ENCODE measurements around the gene P2RY14.

P2RY14 gene

DNA sequence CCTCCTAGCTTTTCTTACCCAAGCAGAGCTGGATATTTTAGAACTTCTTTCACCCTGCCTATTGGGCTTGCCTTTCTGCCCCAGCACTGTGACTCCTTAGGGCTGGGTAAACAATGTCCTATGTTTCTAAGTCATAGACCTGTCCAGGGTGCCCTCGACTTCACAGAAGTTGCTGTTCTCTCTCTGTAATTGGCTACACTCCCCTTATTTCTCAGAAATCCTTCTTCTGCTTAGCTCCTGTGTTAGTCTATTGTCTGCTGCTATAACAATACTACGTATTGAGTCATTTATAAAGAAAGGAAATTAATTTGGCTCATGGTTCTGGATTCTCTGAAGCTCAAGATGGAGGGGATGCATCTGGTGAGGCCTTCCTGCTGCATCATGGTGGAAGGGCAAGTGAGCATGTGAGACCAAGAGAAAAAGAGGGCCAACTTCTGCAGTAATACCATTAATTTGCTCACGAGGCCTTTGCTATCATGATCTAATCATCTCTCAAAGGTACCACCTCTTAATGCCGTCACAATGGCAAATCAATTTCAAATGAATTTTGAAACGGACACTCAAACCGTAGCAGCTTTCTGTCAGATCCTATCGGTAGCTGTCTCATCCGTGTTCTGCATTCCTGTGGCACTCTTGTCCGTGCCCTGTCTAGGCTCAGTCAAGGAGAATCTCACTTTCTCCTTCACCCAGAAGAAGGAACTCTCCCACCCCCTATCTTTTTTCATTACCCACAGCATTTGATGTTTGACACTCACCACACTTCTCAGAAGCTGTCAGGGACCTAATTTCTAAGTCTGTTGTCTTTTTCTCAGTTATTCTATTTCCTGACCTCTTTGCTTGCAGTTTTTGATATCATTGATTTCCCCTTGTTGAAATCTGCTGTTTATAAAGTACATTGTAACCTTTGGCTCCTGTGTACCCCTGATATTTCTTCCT lies 53.0 kb downstream of the P2RY14 start:
- no peaks in the 10 kb centered on the region for H3K36me3 ChIP-seq (ENCODE audit: control insufficient read depth, insufficient read depth, low read length)
- no peaks in the 10 kb centered on the region for H3K27me3 ChIP-seq (replicated peaks; ENCODE audit: control insufficient read depth, insufficient read depth, low read length)
- H3K4me3 ChIP-seq (replicated peaks; ENCODE audit: low read depth, low read length): no peak overlapping the region
- TF ChIP-seq, protein P1, sequence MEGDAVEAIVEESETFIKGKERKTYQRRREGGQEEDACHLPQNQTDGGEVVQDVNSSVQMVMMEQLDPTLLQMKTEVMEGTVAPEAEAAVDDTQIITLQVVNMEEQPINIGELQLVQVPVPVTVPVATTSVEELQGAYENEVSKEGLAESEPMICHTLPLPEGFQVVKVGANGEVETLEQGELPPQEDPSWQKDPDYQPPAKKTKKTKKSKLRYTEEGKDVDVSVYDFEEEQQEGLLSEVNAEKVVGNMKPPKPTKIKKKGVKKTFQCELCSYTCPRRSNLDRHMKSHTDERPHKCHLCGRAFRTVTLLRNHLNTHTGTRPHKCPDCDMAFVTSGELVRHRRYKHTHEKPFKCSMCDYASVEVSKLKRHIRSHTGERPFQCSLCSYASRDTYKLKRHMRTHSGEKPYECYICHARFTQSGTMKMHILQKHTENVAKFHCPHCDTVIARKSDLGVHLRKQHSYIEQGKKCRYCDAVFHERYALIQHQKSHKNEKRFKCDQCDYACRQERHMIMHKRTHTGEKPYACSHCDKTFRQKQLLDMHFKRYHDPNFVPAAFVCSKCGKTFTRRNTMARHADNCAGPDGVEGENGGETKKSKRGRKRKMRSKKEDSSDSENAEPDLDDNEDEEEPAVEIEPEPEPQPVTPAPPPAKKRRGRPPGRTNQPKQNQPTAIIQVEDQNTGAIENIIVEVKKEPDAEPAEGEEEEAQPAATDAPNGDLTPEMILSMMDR (IDR thresholded peaks at IDR 0.05; ENCODE audit: insufficient read depth, low read length, poor library complexity, severe bottlenecking): no peak
- DNase-seq (ENCODE audit: extremely low read depth, insufficient read length): no peak

DNA sequence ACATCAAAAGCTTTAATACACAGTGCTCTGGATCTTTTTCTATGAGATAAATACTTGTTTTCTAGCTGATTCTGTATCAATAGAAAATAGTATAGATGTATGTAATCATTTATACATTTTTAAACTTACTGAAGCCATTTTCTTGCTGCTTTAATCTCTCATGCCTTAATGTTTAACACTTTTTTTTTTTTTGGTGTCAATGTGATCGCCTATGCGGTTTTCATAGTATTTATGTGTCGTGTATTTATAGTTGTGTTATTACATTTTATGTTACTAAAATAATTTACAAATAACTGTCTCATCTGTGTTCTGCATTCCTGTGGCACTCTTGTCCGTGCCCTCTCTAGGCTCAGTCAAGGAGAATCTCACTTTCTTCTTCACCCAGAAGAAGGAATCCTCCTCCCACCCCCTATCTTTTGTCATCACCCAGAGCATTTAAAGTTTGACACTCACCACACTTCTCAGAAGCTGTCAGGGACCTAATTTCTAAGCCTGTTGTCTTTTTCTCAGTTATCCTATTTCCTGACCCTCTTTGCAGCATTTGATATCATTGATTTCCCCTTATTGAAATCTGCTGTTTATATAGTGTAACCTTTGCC lies 54.0 kb downstream of the P2RY14 start:
- TF ChIP-seq, protein P1 (IDR thresholded peaks at IDR 0.05; ENCODE audit: insufficient read depth, low read length, poor library complexity, severe bottlenecking): no peak
- DNase-seq (ENCODE audit: extremely low read depth, insufficient read length): no peak
- no peaks in the 10 kb centered on the region for H3K27me3 ChIP-seq (replicated peaks; ENCODE audit: control insufficient read depth, insufficient read depth, low read length)
- no peak overlapping the region for H3K4me3 ChIP-seq (replicated peaks; ENCODE audit: low read depth, low read length)
- H3K36me3 ChIP-seq (ENCODE audit: control insufficient read depth, insufficient read depth, low read length): no peaks in the 10 kb centered on the region

DNA sequence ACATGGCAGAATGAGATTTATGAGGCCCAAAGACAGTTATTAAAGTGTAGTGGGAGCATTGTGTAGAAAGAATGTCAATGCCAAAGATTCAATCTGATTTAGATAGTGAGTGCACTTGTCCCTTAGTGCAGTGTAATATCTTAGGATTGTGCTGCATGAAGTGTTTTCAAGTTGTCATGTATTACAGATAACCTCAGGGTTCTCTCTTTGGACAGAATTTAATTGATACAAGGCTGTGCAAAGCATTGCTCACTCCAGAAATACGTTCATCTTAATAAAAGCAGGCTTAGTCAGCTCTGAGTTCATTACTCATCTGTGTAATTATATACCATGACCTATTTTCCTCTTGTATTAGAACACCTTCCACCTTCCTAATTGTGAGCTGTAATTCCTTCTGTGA lies 59.3 kb downstream of the P2RY14 start:
- no peaks in the 10 kb centered on the region for H3K36me3 ChIP-seq (ENCODE audit: control insufficient read depth, insufficient read depth, low read length)
- TF ChIP-seq, protein P1 (IDR thresholded peaks at IDR 0.05; ENCODE audit: insufficient read depth, low read length, poor library complexity, severe bottlenecking): no peak
- DNase-seq (ENCODE audit: extremely low read depth, insufficient read length): no peak

DNA sequence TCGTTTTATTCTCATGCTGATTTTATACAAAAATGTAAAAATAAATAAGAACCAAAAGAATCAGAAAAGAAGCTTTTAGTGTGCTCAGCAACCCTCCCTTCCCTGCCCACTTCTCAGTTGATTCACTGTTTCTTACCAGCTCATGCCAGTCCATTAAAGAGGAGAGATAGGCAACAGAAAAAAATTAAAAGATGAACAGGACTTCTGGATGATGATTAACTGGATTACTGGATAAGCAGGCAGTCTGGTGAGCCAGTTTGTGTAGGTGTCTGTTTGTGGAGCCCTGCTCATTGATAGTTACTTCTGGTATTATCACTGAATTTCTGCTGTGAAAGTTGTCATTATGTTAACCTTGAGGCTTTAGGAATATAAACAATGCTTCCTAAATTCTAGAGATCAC lies 60.2 kb downstream of the P2RY14 start:
- DNase-seq (ENCODE audit: extremely low read depth, insufficient read length): no peak
- H3K36me3 ChIP-seq (ENCODE audit: control insufficient read depth, insufficient read depth, low read length): no peaks in the 10 kb centered on the region
- no peaks in the 10 kb centered on the region; the same call in 1 of the 2 replicates for H3K27me3 ChIP-seq (replicated peaks; ENCODE audit: control insufficient read depth, insufficient read depth, low read length)
- TF ChIP-seq, protein P1 (IDR thresholded peaks at IDR 0.05; ENCODE audit: insufficient read depth, low read length, poor library complexity, severe bottlenecking): no peak
- H3K4me3 ChIP-seq (replicated peaks; ENCODE audit: low read depth, low read length): no peak overlapping the region

More for the DNA sequence above, 59.3 kb downstream of the P2RY14 start:
- Histone ChIP-seq H3K27me3 (replicated peaks; ENCODE audit: control insufficient read depth, insufficient read depth, low read length) (no peaks in the 10 kb centered on the region; the same call in 1 of the 2 replicates), H3K4me3 (replicated peaks; ENCODE audit: low read depth, low read length) (no peak overlapping the region)

DNA sequence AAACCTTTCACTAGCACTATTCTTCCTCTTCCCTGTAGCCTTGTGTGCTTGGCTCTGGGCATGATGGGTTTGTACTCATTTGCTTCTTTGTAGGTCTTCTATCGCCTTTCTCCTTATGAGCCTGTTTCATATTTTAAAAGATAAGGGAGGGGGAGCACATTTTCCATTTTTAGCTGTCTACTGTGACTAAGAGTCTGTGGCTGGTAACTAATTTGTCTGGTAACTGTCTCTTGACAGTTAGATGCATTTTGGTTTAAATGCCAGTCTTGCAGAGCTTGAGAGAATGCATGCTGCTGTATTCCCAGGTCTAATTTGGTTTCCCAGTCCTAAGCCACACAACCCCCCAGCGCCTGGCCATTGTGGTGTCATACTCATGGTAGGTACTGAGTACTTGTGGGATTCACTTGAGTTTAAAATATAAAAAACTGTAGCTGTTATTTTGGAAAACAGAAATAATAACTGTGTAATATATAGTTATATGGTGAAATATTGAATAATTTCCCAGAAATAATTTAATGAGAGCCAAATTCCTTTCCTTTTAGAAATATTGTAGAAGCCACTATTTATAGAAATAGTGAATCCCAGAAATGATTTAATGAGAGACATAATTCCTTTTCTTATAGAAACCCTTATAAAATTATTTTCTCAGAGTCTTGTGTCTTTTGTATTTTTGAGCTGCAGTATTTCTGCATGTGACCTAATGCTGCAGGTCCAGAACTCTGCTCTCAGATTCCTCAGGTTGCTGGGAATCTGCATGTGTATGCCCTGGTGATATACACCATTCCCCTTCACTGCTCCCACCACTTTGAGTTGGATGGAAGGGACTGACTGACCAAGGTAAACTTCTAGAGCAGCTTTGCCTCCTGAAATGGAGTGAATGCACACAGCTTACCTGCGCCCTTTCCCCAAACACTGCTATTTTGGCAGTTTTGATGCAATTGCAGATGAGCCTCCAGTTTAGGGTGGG lies 61.4 kb downstream of the P2RY14 start:
- Histone ChIP-seq H3K4me3 (replicated peaks; ENCODE audit: low read depth, low read length) (no peak overlapping the region), H3K36me3 (ENCODE audit: control insufficient read depth, insufficient read depth, low read length) (no peaks in the 10 kb centered on the region), H3K27me3 (replicated peaks; ENCODE audit: control insufficient read depth, insufficient read depth, low read length) (no peaks in the 10 kb centered on the region; the same call in 1 of the 2 replicates)
- TF ChIP-seq, protein P1 (IDR thresholded peaks at IDR 0.05; ENCODE audit: insufficient read depth, low read length, poor library complexity, severe bottlenecking): no peak
- no peak for DNase-seq (ENCODE audit: extremely low read depth, insufficient read length)

All from GM06990 (cell line).